Measurements from ENCODE around the gene MYMK. TPM values are rescaled to one million over a fixed set of nuclear protein-coding genes. Genes with fewer than 3 reads are reported as not detected.

Gene MYMK
- polyA plus RNA-seq, 1 experiment: not detected

DNA sequence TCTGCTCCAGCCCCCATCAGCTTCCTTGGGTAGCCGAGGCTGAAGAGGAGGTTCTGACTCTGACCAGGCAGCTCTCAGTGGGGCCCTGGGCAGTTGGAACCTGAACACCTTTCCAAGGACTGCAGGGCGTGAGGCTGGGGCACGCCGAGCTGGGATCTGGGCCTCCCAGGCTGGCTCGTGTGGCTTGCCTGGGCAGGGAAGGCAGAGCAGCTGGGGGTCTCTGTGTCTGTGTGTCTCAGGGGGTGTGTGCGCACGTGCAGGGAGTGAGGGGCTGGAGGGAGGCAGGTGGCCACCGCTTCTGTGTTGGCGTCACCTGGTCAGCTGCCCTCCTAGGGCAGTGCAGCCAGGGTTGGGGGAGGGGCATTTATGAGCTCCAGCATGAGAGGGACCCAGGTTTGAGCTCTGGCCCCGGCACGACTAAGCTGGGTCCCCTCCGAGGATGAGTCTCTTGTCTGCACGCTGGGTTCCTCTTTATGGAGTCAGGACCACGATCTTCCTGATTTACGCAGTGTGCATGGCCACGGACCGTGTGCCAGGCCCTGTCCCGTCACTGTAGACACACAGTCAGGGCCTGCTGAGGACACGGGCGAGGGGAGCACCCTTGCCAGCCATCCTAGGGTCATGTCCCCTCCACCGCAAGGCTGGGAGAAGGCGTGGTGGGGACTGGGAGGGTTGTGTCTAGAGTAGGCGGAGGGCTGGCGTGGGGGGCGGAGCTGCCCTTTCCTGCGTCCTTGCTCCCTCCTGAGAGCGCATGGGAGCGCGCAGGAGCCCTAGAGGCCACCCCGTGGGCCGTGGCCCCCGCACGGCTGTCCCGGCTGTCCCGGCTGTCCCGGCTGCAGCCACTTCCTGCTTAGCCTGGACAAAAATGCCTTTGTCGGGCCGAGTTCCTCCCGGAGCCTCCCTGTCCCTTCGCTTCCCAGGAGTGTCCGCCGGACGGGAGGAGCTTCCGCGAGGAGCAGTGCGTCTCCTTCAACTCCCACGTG, 14.4 kb upstream of the MYMK start:
- ChIA-PET POLR2A (no interaction called here), CTCF (interaction anchor here (0.8 to 1.3 kb wide), 2 partner anchors 20 to 189 kb away, joined by 3 read pairs; no protein-coding TSS in a partner anchor)
- TF ChIP-seq, protein P1, sequence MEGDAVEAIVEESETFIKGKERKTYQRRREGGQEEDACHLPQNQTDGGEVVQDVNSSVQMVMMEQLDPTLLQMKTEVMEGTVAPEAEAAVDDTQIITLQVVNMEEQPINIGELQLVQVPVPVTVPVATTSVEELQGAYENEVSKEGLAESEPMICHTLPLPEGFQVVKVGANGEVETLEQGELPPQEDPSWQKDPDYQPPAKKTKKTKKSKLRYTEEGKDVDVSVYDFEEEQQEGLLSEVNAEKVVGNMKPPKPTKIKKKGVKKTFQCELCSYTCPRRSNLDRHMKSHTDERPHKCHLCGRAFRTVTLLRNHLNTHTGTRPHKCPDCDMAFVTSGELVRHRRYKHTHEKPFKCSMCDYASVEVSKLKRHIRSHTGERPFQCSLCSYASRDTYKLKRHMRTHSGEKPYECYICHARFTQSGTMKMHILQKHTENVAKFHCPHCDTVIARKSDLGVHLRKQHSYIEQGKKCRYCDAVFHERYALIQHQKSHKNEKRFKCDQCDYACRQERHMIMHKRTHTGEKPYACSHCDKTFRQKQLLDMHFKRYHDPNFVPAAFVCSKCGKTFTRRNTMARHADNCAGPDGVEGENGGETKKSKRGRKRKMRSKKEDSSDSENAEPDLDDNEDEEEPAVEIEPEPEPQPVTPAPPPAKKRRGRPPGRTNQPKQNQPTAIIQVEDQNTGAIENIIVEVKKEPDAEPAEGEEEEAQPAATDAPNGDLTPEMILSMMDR (IDR thresholded peaks at IDR 0.05; ENCODE audit: insufficient read depth, low read depth, low read length): no peak
- peak overlapping the region; percentile 8 for H3K4me3 ChIP-seq (ENCODE audit: low read depth, low read length)
- DNase-seq (ENCODE audit: low read depth): no peak
- no peaks in the 10 kb centered on the region for H3K36me3 ChIP-seq (ENCODE audit: control insufficient read depth, insufficient read depth, low read length)
- peaks cover 19% of the 10 kb centered on the region for H3K27me3 ChIP-seq (ENCODE audit: control insufficient read depth, insufficient read depth, low read length)

DNA sequence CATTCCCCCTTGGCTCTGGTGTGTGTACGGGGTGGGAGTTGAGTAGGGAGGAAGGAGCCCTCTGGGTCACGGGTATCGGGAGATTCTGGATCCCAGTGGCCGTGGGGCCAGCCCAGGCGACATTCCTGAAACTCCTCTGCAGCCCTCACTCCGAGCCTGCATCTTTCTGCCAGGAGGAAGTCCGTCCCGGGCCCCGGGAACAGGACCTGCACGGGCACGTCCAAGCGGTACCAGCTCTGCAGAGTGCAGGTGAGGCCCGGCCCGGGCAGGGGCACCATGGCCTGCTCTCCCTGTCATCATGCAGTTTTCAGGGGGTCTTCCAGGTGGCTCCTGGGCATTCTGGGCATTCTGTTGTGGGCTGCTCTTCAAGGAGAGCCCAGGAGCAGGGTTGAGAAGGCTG, 13.4 kb upstream of the MYMK start:
- Histone ChIP-seq H3K36me3 (ENCODE audit: control insufficient read depth, insufficient read depth, low read length) (no peaks in the 10 kb centered on the region), H3K4me3 (ENCODE audit: low read depth, low read length) (no peak overlapping the region), H3K27me3 (ENCODE audit: control insufficient read depth, insufficient read depth, low read length) (peaks cover 25% of the 10 kb centered on the region)
- POLR2A ChIA-PET: no interaction called here
- no peak for DNase-seq (ENCODE audit: low read depth)
- TF ChIP-seq, protein P1 (IDR thresholded peaks at IDR 0.05; ENCODE audit: insufficient read depth, low read depth, low read length): no peak
- CTCF ChIA-PET: no interaction called here

DNA sequence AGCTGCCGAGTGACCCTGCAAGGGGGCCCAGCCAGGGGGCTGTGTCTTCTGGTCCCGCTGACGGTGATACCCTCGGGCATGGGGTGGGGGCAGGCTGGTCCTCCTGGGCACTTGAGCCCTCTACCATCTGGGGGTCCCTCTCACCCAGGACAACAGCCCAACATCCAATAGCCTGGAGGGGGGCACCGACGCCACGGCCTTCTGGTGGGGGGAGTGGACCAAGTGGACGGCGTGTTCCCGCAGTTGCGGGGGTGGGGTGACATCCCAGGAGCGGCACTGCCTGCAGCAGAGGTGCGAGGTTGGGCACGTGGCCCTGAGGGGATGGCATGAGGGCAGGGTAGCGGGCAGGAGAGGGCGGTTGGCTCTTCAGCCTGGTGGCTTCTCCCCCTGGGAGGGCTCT, 12.5 kb upstream of the MYMK start:
- no peak for DNase-seq (ENCODE audit: low read depth)
- CTCF ChIA-PET: no interaction called here
- TF ChIP-seq, protein P1 (IDR thresholded peaks at IDR 0.05; ENCODE audit: insufficient read depth, low read depth, low read length): no peak
- Histone ChIP-seq H3K4me3 (ENCODE audit: low read depth, low read length) (no peak overlapping the region), H3K27me3 (ENCODE audit: control insufficient read depth, insufficient read depth, low read length) (peaks cover 29% of the 10 kb centered on the region), H3K36me3 (ENCODE audit: control insufficient read depth, insufficient read depth, low read length) (no peaks in the 10 kb centered on the region)
- POLR2A ChIA-PET: no interaction called here

DNA sequence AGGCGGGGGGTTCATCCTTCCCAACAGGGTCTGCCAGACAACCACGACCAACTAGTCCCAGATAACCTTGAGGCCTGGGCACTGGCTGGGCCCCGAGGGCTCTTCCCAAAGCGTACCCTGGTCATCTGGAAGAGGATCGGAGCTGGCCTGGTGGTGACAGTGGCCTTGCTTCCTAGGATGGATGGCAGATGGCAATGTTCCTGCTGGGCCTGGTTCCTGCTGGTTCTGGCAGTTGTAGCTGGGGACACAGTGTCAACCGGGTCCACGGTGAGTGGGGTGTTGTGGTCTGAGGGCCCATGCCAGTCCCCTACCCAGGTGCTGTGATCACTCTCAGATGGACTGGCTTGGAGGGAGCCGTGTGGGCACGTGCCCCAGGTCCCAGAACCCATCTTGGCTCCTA, 11.8 kb upstream of the MYMK start:
- TF ChIP-seq, protein P1 (IDR thresholded peaks at IDR 0.05; ENCODE audit: insufficient read depth, low read depth, low read length): no peak
- no peak for DNase-seq (ENCODE audit: low read depth)
- POLR2A ChIA-PET: no interaction called here
- Histone ChIP-seq H3K27me3 (ENCODE audit: control insufficient read depth, insufficient read depth, low read length) (peaks cover 29% of the 10 kb centered on the region), H3K36me3 (ENCODE audit: control insufficient read depth, insufficient read depth, low read length) (no peaks in the 10 kb centered on the region), H3K4me3 (ENCODE audit: low read depth, low read length) (no peak overlapping the region)
- CTCF ChIA-PET: no interaction called here

DNA sequence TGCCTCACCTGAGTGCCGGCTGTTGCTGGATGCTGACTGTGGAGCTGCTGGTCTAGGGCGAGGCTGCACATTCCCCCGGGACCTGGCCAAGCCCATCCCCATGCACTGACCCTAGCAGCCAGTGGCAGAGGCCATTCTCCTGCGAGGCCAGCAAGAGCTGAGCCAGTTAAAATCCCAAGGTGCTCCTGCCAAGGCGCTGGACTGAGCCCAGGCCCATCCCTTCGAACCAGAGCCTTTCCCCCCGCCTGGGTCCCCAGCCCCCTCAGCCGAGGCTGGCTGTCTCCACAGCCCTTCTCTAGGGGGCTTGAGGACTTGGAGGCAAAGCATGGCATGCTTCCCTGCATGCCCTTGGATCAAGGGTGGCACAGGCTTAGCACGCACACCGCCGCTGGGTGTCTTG, 11.3 kb upstream of the MYMK start:
- TF ChIP-seq, protein P1 (IDR thresholded peaks at IDR 0.05; ENCODE audit: insufficient read depth, low read depth, low read length): no peak
- Histone ChIP-seq H3K4me3 (ENCODE audit: low read depth, low read length) (no peak overlapping the region), H3K36me3 (ENCODE audit: control insufficient read depth, insufficient read depth, low read length) (no peaks in the 10 kb centered on the region), H3K27me3 (ENCODE audit: control insufficient read depth, insufficient read depth, low read length) (peaks cover 31% of the 10 kb centered on the region)
- DNase-seq (ENCODE audit: low read depth): no peak
- ChIA-PET POLR2A (no interaction called here), CTCF (no interaction called here)
